Ovary (tissue), 9 donors: ENCODE data around the gene PPP1R9B. TPM values are rescaled to one million over a fixed set of nuclear protein-coding genes. Genes with fewer than 3 reads are reported as not detected.
A peak's percentile ranks its signal among the peaks of the same experiment; 100 is the strongest.

Source experiments
- DNase-seq, 5 donors: peaks; one replicate each; pipeline ENCODE4 v3.0.0-alpha.2; 2019 to 2020
- H3K27ac ChIP-seq, 2 donors: fragments of 200-600 bp; one replicate each; pipeline versions ENCODE4 v1.5.1 to v1.8.0; 2019 to 2022
- H3K27me3 ChIP-seq: fragments of 200-600 bp; one replicate; pipeline ENCODE4 v1.8.0; 2022
- H3K36me3 ChIP-seq: fragments of 200-600 bp; sonication (generic); one replicate; pipeline ENCODE4 v1.5.1; 2019
- H3K4me1 ChIP-seq: one replicate; pipeline ENCODE4 v1.8.1; 2013; ENCODE audit warnings: mild to moderate bottlenecking, moderate library complexity; ENCODE audit not compliant: insufficient read depth
- H3K4me3 ChIP-seq: fragments of 200-600 bp; sonication (generic); one replicate; pipeline ENCODE4 v1.5.1; 2017
- H3K9me3 ChIP-seq, 2 donors: fragments of 200-600 bp in 1 of 2; sonication (generic) in 1 of 2; one replicate each; pipeline versions ENCODE4 v1.5.1 to v1.8.1; 2013 to 2019; ENCODE audit warnings: mild to moderate bottlenecking in 1 of 2, moderate library complexity in 1 of 2
- EP300 ChIP-seq: sonication (generic); formaldehyde crosslinking; IDR thresholded peaks from one replicate; pipeline ENCODE4 v1.6.1; 2017; ENCODE audit warnings: antibody characterized with exemption
- POLR2A ChIP-seq: fragments of 450-650 bp; IDR thresholded peaks from one replicate; pipeline ENCODE4 v1.6.1; 2017; ENCODE audit warnings: antibody characterized with exemption, mild to moderate bottlenecking, moderate library complexity
- WGBS, 3 donors: extraction: QIAGEN DNeasy Blood & Tissue Kit in 1 of 3; methylation state at CpG; one replicate each; pipeline versions ENCODE4 v1.1.5 to v1.1.7; 2013 to 2017; 5-methylcytosine and 5-hydroxymethylcytosine counted together
- intact Hi-C, 4 donors: fragments of 100-400 bp; cut with DNase I; formaldehyde crosslinking; loops; one replicate each; pipeline versions ENCODE4 v1.11.0 to v1.15.1; 2022 to 2023
- polyA plus RNA-seq, 2 donors: library from polyadenylated mRNA; stranded (reverse); fragments of 200-250 nt in 1 of 2; fragments of 350-450 nt in 1 of 2; fragmentation: Illumina TruSeq in 1 of 2; extraction: RNeasy Lipid Tissue Mini Kit (QIAGEN cat#74804) in 1 of 2; gene quantifications; one replicate each; pipeline ENCODE4 v1.2.3, GENCODE V29; 2013 to 2014
- total RNA-seq, 7 donors: library from RNA; depleted of rRNA in 2 of 7; stranded (reverse); fragments of >200 nt in 2 of 7; fragmentation: NEBNext Ultra II Directional in 3 of 7; extraction: Animal tissue kit (Norgen Biotek cat#: 25700) in 3 of 7; gene quantifications; one replicate each; pipeline versions ENCODE4 v1.1.0 to v1.2.4, GENCODE V29; 2016 to 2023
- TF ChIP-seq, protein P1 (sequence below), 3 donors: fragments of 450-650 bp in 2 of 3; fragments of 200-600 bp in 1 of 3; IDR thresholded peaks; one replicate each; pipeline versions ENCODE4 v1.5.1 to v1.8.0; 2016 to 2022; ENCODE audit warnings: antibody characterized with exemption in 3 of 3, mild to moderate bottlenecking in 1 of 3
- donor health status: DM: no; HTN: no; CAD: no; lungs with moderate emphysema.
- donor health status: DM: no; HTN: no; CAD: no.
- donor health status: Bipolar disorder and iron deficiency.
- donor health status: DM: yes; HTN: yes; CAD: no.
- donor health status: DM: no; HTN: no; CAD: no.
- donor health status: DM: yes; HTN: yes; CAD: no.

Gene PPP1R9B
- total and polyA plus RNA-seq, 9 donors, result 14.8 to 109 (median 64.3) TPM

DNA sequence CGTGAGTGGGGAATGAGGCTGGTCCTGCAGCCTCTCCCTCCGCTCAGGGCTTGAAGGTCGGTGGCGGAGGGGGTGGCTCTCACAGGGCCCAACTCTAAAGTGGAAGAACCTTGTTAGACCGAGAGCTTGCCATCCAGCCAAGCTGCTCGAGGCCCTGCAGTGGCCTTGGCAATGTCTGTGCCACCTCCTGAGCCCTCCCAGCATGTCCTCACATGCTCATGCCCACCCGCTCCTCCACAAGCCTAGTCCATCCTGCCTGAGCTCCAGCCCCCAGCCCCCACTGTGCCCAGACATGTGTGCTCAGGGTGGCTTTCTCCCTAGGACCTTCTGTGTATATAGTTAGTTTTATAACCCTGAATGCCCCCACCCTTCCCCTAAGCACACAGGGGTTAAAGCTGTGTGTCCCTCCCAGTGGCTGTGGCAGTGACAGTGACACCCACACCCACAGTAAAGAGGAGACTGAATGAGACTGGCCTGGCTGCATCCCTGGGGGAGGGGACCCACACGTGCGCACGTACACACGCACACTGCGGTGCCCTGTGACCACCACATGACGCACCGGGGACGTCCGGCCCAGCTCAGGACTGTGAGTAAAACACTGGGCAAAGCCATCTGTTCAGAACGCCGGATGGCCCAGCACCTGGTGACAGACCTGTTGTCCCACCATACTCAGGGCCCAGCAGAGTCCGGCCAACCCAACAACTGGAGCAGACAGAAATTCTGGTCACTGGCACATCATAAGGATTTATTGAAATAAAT lies 39.7 kb downstream of the PPP1R9B start:
- Histone ChIP-seq H3K4me3 (no peak overlapping the region), H3K27ac (peak overlapping the region in 1 of 2 donors; percentile 63), H3K36me3 (no peaks in the 10 kb centered on the region), H3K27me3 (no peaks in the 10 kb centered on the region), H3K4me1 (peaks cover 8% of the 10 kb centered on the region), H3K9me3 (no peaks in the 10 kb centered on the region)
- TF ChIP-seq, protein P1, sequence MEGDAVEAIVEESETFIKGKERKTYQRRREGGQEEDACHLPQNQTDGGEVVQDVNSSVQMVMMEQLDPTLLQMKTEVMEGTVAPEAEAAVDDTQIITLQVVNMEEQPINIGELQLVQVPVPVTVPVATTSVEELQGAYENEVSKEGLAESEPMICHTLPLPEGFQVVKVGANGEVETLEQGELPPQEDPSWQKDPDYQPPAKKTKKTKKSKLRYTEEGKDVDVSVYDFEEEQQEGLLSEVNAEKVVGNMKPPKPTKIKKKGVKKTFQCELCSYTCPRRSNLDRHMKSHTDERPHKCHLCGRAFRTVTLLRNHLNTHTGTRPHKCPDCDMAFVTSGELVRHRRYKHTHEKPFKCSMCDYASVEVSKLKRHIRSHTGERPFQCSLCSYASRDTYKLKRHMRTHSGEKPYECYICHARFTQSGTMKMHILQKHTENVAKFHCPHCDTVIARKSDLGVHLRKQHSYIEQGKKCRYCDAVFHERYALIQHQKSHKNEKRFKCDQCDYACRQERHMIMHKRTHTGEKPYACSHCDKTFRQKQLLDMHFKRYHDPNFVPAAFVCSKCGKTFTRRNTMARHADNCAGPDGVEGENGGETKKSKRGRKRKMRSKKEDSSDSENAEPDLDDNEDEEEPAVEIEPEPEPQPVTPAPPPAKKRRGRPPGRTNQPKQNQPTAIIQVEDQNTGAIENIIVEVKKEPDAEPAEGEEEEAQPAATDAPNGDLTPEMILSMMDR (IDR thresholded peaks at IDR 0.05), result no peak
- no peak for TF ChIP-seq POLR2A
- TF ChIP-seq EP300, result no peak
- no peak for DNase-seq
- WGBS, 3 donors, result 85 to 89% (median 86%) methylated on average over 18 to 19 of the region's 19 CpGs
- intact Hi-C loops, result loop anchor here in 1 of 4 donors (10.0 kb wide), 2 partner anchors 54 to 184 kb away; partner anchors contain the start of gene SGCA

DNA sequence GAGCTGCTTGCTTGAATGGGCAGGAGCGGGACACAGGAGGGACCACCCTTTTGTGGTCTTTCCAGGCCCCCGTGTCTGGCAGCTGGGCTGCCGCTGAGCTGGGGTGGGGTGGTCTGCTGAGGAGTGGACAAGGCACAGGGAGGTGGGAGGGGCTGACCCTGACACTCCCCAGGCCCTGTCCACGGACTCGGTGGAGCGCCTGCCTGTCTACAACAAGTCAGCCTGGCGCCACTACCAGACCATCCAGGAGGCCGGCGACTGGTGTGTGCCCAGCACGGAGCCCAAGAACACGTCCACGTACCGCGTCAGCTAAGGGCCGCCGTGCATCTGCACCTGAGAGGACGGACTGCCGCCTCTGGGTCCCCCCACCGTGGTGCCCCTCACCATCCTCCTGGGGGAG lies 40.7 kb downstream of the PPP1R9B start:
- H3K27ac ChIP-seq, result no peak overlapping the region
- no peak for TF ChIP-seq EP300
- 80 to 86% (median 81%) methylated on average over 19 of the region's 19 CpGs for WGBS, 3 donors
- H3K36me3 ChIP-seq, result no peaks in the 10 kb centered on the region
- H3K4me1 ChIP-seq, result peaks cover 8% of the 10 kb centered on the region
- intact Hi-C loops, result loop anchor here in 1 of 4 donors (10.0 kb wide), 2 partner anchors 55 to 185 kb away; partner anchors contain the start of gene SGCA
- H3K9me3 ChIP-seq, result no peaks in the 10 kb centered on the region
- DNase-seq, result no peak
- H3K4me3 ChIP-seq, result no peak overlapping the region
- H3K27me3 ChIP-seq, result no peaks in the 10 kb centered on the region

DNA sequence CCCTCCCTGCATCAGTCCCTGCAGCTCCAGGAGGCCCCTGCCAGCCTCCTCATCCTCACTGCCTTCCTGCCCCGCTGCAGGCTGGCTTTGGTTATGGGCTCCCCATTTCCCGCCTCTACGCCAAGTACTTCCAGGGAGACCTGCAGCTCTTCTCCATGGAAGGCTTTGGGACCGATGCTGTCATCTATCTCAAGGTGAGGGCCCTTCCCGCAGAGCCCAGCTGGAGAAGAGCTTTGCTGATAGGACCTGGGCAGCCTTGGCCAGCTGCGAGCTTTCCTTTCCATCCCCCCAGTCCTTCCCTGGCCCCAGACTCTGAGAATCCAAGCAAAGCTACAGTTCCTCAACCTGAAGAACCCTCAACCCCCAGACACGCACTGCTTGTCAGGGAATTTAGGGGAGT lies 41.3 kb downstream of the PPP1R9B start:
- 61 to 88% (median 79%) methylated on average over 7 of the region's 7 CpGs for WGBS, 3 donors
- TF ChIP-seq, protein P1 (IDR thresholded peaks at IDR 0.05), result no peak
- TF ChIP-seq EP300 (no peak), POLR2A (no peak)
- DNase-seq, result no peak
- H3K4me1 ChIP-seq, result peaks cover 8% of the 10 kb centered on the region
- H3K9me3 ChIP-seq, result no peaks in the 10 kb centered on the region
- intact Hi-C loops, result no loop called here
- H3K36me3 ChIP-seq, result no peaks in the 10 kb centered on the region
- H3K27ac ChIP-seq, result no peak overlapping the region
- no peak overlapping the region for H3K4me3 ChIP-seq
- H3K27me3 ChIP-seq, result no peaks in the 10 kb centered on the region

DNA sequence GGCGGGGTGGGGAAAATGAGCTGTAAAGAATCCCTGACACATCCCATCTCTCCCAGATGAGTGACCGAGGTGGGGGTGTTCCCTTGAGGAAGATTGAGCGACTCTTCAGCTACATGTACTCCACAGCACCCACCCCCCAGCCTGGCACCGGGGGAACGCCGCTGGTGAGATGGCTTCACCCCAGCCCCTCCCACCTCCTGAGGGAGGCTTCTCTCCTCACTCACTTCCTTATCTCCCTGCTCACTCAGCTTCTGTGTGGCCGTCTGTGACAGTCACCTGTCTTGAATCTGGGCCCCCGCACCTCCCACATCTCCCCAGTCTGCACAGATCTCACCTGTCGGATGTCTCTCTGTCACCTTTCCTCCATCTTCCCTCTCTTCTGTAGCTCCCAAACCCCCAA lies 41.9 kb downstream of the PPP1R9B start:
- TF ChIP-seq EP300 (no peak), POLR2A (no peak)
- TF ChIP-seq, protein P1 (IDR thresholded peaks at IDR 0.05), result no peak
- intact Hi-C loops, result no loop called here
- no peak overlapping the region for H3K4me3 ChIP-seq
- H3K9me3 ChIP-seq, result no peaks in the 10 kb centered on the region
- no peak for DNase-seq
- H3K4me1 ChIP-seq, result peaks cover 5% of the 10 kb centered on the region
- 74 to 83% (median 78%) methylated on average over 9 of the region's 9 CpGs for WGBS, 3 donors
- H3K27ac ChIP-seq, result no peak overlapping the region
- no peaks in the 10 kb centered on the region for H3K27me3 ChIP-seq
- no peaks in the 10 kb centered on the region for H3K36me3 ChIP-seq

DNA sequence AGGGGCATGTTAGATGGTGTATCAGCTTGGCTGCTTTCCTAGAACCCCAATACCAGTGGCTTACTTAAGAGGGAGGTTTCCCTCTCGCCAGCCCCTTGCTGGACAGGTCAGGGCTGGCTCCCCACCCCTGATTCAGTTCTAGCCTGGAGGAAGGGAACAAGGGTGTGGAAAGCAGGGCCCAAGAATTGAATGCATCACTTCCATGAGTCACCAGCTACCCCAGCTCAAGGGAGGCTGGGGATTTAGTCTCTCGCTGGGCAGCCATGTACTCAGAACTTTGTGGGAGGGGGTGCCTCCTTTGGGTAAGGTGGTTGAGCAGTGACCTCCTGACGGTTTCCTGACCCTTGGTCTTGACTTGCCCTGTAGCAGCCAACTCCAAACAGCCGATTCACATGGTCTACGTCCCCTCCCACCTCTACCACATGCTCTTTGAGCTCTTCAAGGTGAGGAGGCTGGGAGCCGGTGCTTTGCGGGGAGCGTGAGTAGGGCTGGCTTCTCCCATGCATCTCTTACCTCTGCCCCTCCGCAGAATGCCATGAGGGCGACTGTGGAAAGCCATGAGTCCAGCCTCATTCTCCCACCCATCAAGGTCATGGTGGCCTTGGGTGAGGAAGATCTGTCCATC lies 42.6 kb downstream of the PPP1R9B start:
- Histone ChIP-seq H3K27ac (no peak overlapping the region), H3K27me3 (no peaks in the 10 kb centered on the region), H3K9me3 (no peaks in the 10 kb centered on the region), H3K36me3 (no peaks in the 10 kb centered on the region), H3K4me3 (no peak overlapping the region), H3K4me1 (peaks cover 2% of the 10 kb centered on the region)
- DNase-seq, result no peak
- intact Hi-C loops, result no loop called here
- TF ChIP-seq POLR2A (no peak), EP300 (no peak)
- TF ChIP-seq, protein P1 (IDR thresholded peaks at IDR 0.05), result no peak
- 84% methylated on average over 10 of the region's 10 CpGs for WGBS, 3 donors
